GM19328 (cell line): ENCODE results near the gene PTK6.
"Not testable (repeated sequence)": the region's sequence is repeated elsewhere in the genome, so short reads cannot be mapped to it uniquely, and the experiment has no call there.

Source experiments
- ATAC-seq: cut with Tn5 transposase; IDR thresholded peaks from one replicate; pipeline ENCODE4 v1.9.1; 2021; ENCODE audit warnings: mild to moderate bottlenecking, moderate library complexity; ENCODE audit not compliant: unreplicated experiment

The PTK6 gene

GRCh38 chr20:63517376-63518309 lies 19.5 kb downstream of the PTK6 start:
- ATAC-seq, result no peak

- not testable (repeated sequence) for ATAC-seq
Measured at GRCh38 chr20:63514520-63514919, 22.7 kb downstream of the PTK6 start.

GRCh38 chr20:63513207-63513606 lies 24.0 kb downstream of the PTK6 start:
- no peak for ATAC-seq

DNA sequence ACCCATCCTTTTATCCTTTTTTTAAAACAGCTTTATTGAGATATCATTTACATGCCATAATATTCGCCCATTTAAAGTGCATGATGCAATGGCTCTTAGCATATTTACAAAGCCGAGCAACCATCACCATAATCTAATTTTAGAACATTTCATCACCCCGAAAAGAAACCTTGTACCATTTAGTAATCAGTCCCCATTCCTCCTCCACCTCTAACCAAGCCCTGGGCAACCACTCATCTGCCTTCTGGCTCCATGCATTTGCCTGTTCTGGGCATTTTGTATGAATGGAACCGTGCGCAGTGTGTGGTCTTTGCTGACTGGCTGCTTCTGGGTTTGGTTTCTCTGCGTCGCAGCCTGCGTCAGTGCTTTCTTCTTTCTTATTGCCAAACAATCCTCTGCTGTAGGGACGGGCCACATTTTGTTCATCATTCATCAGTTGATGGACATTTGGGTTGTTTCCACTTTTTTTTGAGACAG lies 28.1 kb downstream of the PTK6 start:
- no peak for ATAC-seq

DNA sequence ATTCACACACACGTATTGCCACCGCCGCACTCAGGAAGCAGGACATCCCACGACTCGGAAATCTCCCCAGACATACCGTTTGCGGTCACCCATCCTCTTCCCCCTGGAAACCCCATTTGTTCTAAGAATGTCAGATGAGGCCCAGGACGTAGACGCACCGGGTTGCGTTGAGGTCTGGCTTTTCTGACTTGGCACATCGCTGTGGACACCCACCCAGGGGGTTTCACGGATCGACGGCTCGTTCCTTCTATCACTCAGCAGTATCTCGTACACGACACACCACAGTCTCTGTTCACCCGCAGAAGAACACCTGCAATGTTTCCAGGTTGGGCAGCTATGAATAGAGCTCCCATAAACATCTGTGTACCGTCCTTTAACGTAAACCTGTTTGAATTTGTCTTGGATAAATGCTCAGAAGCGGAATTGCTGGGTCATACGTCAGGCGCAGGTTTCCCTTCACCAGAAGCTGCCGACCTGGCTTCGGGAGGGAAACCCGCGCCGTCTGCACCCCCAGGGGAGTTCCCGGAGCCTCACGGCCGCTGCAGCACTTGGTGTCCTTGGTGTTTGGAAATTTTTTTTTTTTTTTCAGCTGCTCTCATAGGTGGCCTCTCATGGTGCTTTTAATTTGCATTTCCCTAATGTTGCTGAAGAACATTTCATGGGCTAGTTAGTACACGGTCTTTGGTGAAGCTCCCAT lies 29.0 kb downstream of the PTK6 start:
- no peak for ATAC-seq

DNA sequence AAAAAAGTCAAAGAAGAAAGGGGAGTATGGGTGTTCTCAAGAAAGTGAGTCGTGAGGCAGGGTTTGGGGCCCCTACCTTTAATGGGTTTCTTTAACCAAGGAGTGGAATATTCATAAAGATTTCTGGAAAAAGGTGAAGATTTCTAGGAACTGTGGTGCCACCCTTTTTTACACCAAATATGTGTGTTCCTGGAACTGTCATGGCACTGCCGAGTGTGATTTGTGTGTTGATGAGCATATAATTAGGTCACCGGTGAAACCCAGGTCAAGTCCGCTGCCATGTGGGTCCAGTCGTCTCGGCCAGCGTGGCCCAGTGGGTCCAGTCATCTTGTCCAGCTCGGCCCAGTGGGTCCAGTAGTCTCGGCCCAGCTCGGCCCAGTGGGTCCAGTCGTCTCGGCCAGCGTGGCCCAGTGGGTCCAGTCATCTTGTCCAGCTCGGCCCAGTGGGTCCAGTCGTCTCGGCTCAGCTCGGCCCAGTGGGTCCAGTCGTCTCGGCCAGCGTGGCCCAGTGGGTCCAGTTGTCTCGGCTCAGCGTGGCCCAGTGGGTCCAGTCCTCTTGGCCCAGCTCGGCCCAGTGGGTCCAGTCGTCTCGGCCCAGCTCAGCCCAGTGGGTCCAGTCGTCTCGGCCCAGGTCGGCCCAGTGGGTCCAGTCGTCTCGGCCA lies 30.0 kb downstream of the PTK6 start:
- ATAC-seq, result no peak

DNA sequence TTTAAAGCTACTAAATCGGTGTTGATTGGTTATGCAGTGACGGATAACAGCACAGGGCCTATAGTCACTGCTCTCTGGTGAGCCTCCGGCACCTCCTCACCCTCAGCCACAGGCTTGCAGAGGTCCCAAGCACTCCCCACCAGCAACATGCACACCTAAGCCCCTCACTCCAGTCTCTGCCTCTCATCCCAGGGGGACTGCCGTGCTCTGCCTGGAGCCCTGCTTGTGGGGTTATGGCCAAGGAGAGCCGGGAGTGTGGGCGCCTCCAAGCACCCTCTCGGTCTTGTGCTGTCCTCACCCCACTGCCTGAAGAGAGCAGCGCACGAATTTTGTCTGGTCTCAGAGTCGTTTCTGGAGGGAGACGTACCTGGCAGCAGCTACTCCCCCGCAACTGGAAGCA lies 31.5 kb downstream of the PTK6 start:
- ATAC-seq, result no peak

- ATAC-seq, result no peak
Measured at GRCh38 chr20:63505281-63505680, 31.9 kb downstream of the PTK6 start.

DNA sequence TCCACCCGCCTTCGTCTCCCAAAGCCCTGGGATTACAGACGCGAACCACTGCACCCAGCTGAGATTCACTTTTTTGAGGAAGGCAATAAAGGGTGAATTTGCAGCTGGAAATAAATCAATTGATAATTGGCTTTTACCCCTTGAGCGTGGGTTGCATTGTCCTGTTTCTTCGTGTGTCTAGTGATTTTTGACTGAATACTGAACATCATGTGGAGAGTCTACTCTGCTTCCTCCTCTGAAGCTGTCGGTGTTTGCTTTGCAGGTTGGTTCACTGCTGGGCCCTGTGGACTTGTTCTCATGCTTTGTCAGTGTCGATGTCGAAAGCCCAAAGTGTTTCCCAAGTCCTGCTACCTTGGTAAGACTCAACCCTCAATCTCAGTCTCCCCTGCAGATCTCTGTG lies 32.5 kb downstream of the PTK6 start:
- ATAC-seq, result no peak

DNA sequence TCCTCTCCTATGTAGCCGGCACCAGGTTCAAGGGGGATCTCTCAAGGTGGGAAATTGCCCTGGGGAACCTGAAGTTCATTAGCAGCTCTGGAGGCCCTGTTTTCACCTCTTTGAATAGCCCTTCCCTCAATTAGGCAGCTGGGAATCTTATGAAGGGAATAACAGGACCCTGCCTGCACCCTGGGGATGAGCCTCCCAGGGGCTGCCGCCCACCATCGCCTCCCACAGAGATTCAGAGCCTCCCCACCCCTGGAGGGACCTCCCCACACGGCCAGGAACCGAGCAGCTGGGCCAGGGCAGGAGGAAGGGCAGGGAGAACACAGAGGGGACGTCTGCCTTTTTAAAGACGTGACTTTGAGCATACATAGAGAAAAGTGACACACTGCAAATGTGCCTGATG lies 33.7 kb downstream of the PTK6 start:
- no peak for ATAC-seq

DNA sequence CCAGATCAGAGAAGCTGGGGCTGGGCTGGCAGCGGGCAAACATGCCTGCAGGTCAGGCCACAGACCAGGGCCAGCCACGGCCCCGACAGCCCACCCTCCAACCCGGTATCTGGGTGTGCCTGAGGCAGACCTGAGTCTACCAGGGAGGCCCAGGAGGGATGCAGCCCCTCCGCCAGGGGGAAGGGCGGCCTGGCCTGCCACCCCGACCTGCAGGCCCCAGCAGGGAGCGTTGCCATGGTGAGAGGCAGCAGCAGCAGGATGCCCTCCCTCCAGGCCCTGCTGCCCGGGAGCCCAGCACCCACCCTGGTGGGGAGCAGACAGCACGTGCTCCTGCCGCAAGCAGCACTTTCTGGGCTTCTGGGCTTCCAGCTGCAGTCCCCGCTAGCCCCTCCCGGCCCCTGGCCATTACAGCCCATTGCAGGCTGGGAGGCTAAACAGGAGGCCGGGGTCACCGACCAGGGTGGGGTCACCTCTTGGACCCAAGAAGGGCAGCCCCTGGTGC lies 34.5 kb downstream of the PTK6 start:
- no peak for ATAC-seq

DNA sequence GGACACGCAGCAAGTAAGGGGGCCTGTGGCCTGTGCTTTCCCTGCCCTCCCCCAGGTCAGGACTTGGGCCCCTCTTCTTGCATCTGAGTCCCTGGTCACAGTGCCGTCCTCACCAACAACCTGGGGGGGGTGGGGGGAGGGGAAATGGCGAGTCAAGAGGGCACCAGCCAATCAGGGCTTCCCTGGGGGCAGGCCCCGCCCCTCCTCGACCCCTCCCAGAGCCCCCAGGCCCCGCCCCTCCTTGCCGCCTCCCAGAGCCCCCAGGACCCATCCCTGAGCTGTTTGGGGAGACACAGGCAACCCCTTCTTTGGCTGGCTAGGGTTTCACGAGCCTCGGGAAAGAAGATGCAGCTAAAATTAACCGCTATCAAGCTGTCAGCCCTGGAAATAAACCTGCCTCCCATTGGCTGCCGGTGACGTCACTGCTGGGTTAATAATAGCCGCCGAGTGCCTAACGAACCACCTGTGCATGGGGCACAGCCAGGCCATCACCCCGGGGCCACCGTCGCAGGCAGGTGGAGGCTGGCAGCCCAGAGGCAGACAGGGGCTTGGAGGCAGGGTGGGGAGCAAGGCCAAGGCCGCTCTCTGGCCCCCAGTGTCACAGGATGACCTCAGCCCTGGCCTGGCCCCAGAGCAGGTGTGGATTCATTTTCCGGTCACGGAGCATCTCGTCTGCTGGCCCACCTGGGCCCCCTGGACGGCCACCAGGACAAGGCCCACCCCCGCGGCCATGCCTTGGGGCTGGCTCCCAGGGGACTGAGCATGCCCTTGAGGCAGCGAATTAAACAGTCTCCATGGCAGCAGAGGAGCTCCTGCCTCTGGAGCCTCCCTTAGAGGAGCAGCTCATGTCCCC lies 35.1 kb downstream of the PTK6 start:
- no peak for ATAC-seq

- no peak for ATAC-seq
Measured at GRCh38 chr20:63500902-63501817, 36.0 kb downstream of the PTK6 start.

DNA sequence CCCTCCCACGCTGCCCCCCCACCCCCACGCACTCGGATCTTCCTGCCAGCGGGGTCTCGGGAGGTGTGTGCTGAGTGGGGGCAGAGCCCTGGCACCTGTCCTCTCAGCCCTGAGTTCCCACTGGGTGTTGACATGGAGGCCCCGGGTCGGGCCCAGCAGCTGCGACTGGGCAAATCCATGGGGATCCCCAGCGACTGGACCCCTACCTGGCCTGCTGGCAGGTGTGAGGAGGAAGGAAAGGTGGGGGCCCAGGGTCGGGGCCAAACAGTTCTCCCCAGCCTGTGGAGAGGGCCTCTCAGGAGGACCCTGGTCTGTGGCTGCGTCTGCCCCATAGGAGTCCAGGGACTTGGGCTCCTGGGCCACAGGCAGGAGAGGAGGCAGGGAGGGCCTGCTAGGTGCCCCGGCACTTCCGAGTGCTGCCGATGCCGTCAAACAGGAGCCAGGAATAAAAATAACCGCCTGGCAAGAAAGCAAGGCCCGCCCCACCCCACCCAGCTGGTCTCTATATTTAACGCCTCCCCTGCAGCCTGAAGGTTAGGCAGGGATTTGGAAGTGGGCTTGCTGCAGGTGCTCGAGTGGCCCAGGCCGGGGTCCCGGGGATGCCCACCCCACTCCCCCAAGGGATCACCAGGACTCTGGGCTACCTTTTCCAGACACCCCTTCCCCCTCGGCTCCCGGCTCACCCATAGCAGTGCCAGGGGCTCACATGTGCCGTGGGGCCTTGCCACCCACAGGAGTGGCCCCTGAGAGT lies 36.9 kb downstream of the PTK6 start:
- ATAC-seq, result no peak

DNA sequence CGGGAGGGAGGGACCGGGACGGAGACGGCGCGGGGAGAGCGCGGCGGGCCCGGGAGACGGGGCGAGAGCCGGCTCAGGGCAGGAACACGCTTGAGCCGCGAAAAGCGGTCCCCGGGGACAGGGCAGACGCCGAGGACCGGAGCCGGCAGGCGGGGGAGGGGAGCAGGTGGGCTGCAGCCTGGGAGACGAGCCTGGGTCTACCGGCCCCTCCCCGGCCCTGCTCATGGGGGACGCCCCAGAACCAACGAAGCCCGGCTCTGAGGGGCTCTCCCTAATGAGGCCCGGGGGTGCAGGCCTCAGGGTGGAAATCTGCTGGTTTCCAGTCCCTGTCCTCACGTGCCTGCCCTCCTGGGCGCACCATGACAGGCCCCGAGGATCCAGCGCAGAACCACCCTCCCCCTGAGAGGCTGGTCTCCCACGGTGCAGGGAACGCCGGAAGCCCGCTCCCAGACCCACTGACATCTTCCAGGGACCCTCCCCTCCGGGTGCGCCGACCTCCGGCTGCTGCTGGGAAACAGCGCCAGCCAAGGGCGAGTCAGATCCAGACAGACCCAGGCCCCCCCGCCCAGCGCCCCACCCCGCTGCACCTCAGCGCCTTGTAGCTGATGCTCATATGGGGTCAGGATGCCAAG lies 37.7 kb downstream of the PTK6 start:
- no peak for ATAC-seq

DNA sequence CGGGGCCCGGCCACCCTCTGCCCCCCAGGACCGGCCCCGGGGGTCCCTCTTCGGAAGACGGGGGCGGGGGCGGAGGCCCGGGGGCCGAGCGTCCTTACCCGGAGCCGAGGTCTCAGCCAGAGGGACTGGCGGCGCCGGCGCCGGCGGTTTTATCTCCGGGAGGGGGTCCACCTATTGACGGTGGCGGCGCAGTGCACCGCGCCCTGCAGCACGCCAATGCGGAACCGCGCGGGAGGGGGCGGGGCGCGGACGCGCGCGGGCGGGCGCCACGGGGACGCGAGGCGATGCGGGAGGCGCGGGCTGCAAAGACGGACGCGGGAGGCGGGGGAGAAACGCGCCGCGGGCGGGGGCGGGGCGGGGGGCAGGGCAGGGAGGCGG lies 38.2 kb downstream of the PTK6 start, which contains the start of gene EEF1A2:
EEF1A2 (minus strand) TSS at position 124 of the 378 bp plus-strand sequence. CDS start 1,320 bp downstream, outside the sequence.
- no peak for ATAC-seq

DNA sequence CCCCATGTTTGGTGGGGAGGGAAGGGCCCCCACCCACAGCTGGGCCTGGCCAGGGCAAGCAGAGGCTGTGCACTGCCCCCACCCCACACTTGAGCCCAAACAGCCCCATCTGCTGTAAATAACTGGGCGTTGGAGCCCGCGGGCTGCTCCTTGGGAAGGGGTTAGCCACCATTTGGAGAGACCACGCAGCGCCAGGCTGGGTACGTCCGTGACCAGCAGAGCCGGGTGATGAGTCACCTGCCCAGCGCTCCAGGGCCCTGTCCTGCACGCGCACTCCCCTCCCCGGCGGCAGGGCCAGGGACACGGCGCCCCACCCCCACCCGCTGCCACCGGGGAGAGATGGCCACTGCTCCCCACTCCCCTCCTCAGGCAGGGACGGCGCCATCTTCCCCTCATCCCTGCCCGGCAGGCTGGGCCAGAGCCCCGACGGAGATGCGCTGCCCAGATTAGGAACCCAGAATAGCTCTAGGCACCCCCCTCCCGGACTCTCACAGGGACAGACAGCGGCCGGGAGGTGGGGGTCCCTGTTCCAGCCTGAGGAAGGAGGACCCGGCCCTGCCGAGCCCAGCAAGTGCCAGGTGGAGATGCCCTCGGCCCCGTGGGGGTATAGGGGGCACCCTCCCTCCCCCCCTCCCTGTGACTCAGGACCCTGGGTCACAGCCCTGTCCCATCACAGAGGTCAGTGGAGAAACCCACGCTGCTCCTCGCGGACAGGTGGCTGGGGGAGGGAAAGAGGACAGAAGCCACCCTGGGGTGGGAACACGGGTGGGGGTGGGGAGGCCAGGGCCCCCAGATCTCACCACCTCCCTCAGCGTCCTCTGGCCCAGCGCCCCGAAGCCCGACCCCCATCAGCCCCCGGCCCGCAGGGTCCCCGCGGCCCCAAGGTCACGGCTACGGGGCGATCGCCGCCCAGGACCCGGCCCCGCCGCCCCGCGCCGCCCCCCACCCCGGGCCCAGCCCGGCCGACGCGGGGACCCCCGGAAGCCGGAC lies 38.9 kb downstream of the PTK6 start:
- ATAC-seq, result no peak
